GM10266 (cell line): ENCODE measurements around the gene GRPEL1.

ENCODE experiments used
- DNase-seq: peaks from one replicate; pipeline ENCODE4 v3.0.0; 2012; ENCODE audit errors: extremely low spot score
- TF ChIP-seq, protein P1 (sequence below): IDR thresholded peaks from 2 replicates; pipeline ENCODE4 v1.5.1; 2012; ENCODE audit warnings: mild to moderate bottlenecking, low read depth; ENCODE audit not compliant: control insufficient read depth, insufficient read depth; ENCODE audit errors: missing control alignments

Gene GRPEL1

GRCh38 chr4:7062816-7063215 is 5.0 kb downstream of the GRPEL1 start:
- TF ChIP-seq, protein P1, sequence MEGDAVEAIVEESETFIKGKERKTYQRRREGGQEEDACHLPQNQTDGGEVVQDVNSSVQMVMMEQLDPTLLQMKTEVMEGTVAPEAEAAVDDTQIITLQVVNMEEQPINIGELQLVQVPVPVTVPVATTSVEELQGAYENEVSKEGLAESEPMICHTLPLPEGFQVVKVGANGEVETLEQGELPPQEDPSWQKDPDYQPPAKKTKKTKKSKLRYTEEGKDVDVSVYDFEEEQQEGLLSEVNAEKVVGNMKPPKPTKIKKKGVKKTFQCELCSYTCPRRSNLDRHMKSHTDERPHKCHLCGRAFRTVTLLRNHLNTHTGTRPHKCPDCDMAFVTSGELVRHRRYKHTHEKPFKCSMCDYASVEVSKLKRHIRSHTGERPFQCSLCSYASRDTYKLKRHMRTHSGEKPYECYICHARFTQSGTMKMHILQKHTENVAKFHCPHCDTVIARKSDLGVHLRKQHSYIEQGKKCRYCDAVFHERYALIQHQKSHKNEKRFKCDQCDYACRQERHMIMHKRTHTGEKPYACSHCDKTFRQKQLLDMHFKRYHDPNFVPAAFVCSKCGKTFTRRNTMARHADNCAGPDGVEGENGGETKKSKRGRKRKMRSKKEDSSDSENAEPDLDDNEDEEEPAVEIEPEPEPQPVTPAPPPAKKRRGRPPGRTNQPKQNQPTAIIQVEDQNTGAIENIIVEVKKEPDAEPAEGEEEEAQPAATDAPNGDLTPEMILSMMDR = no peak
- DNase-seq = no peak

DNA sequence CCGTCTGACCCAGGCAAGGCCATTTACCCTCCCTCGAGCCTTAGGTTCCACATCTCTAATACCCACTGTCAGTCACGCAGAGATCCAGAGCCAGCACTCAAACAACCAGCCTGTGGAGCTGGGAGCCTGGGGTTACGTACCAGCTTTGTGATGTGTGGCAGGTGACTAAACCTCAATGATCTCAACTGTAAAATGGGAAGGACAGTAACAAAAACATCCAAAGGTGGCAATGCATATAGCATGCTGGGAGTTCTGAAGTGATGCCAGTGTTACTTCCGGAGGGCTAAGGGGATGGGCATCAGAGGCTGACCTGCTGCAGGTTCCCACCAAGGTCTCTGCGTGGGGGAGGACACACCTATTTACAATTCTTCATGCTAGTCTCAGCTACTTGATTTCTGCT is 6.0 kb downstream of the GRPEL1 start:
- TF ChIP-seq, protein P1 = no peak
- no peak for DNase-seq

DNA sequence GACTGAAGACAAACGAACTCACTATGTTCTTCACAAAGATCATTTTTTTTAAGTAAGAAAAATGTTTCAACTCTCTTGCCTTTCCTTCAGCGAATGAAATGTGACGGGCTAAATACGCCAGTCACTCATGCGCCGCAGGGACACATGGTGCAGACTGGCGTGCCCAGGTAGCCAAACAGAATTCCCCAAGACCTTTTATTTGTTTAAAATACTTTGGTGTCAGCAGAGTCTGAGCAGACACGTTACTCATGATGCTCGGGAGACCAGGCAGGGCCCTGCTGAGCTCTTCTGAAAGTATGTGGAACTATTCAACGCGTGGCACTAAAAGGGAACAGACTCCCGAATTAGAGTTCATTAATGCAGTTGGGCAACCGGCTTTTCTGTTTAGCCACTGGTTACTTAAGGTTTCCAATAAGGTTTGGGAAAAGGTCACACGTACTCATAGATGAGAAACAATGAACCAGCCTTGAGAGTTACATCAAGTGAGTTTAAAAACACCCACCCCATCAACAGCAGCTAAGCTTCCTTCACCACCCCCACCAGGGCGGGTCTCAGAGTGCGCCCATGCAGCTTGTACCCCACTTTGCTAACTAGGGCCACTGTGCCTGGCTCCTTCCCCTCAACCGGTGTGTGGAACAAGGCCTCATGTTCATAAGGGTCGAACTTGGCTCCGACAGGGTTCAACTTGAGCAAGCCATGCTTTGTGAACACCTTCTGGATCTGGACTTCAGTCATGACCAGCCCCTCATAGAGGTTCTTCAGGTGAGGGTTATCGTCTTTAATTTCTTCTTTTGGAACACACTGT is 7.3 kb downstream of the GRPEL1 start:
- TF ChIP-seq, protein P1 = no peak
- DNase-seq = no peak

DNA sequence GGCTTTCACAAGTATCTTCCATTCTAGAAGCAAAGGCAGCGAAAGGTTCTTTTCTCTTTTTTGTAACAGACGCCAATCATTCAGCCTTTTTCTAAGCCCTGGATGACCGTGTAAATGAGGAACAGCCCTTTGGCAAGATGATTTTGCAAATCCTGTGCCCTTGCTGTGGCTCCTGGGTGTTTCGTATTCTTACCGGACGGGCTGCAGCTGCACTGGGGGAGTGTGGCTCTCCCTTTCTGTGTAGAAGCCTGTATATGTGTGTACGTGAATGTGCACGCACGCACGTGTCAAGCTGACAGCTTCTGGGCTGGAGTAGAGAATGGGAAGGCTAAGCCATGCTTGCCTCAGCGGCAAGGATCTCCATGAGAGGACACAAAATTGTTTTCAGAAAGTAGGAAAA is 8.2 kb downstream of the GRPEL1 start:
- TF ChIP-seq, protein P1 = no peak
- DNase-seq = no peak

DNA sequence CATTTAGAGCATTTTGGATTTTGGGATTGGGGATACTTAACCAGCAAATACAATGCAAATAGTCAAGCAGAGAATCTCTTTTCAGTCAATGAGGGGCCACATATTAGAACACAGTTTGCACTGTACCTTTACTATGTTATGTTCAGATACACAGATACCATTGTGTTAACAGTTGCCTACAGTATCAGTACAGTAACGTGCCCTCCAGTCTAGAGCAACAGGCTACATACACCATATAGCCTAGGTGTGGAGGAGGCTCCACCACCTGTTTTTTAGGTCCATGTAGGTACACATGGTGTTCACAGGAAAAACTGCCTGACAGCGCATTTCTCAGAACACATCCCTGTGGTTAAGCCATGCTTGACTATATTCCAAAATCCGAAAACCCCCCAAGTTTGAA is 9.1 kb downstream of the GRPEL1 start:
- no peak for DNase-seq
- TF ChIP-seq, protein P1 = no peak

- TF ChIP-seq, protein P1 = no peak
- no peak for DNase-seq
These were observed 11.9 kb downstream of the GRPEL1 start for GRCh38 chr4:7055990-7056325.

GRCh38 chr4:7055111-7055989 is 12.5 kb downstream of the GRPEL1 start:
- no peak for DNase-seq
- TF ChIP-seq, protein P1 = no peak
